WTC11 (cell line): ENCODE data around the gene C10orf95. TPM values are rescaled to one million over a fixed set of nuclear protein-coding genes. Genes with fewer than 3 reads are reported as not detected.

Source experiments
- ATAC-seq: fragments of 200-7000 bp; cut with Tn5 transposase; 2 replicates; pipeline ENCODE4 v1.10.0; 2021; ENCODE audit warnings: mild to moderate bottlenecking, moderate library complexity
- CTCF ChIA-PET: fragments of 300-600 bp; sonication (Branson Sonifier 250); formaldehyde crosslinking; loops from one replicate; lab custom pipeline; 2021; ENCODE audit warnings: antibody characterized with exemption; lab: Charles Lee
- POLR2A ChIA-PET: fragments of 350-600 bp; sonication (Branson Sonifier 250); formaldehyde crosslinking; loops from one replicate; lab custom pipeline; 2021; ENCODE audit warnings: antibody characterized with exemption; lab: Charles Lee
- DNase-seq: peaks from one replicate; pipeline ENCODE4 v3.0.0; 2021; ENCODE audit warnings: low spot score
- H3K27ac Mint-ChIP-seq: 2 replicates; pipeline ENCODE4 v1.8.0; 2021; ENCODE audit warnings: mixed read lengths
- H3K27me3 Mint-ChIP-seq: 2 replicates; pipeline ENCODE4 v1.8.0; 2021; ENCODE audit warnings: low read depth, mild to moderate bottlenecking, moderate library complexity, mixed read lengths
- H3K36me3 Mint-ChIP-seq: 2 replicates; pipeline ENCODE4 v1.8.0; 2021; ENCODE audit warnings: mixed read lengths
- H3K4me1 Mint-ChIP-seq: 2 replicates; pipeline ENCODE4 v1.8.0; 2022; ENCODE audit warnings: mixed read lengths
- H3K4me3 Mint-ChIP-seq: 2 replicates; pipeline ENCODE4 v1.8.0; 2021; ENCODE audit warnings: mild to moderate bottlenecking, moderate library complexity, mixed read lengths
- H3K9me3 Mint-ChIP-seq: 2 replicates; pipeline ENCODE4 v1.8.0; 2021; ENCODE audit warnings: mixed read lengths
- ATF2 ChIP-seq: sonication (generic); formaldehyde crosslinking; IDR thresholded peaks from 2 replicates; pipeline ENCODE4 v1.8.1; 2022; ENCODE audit warnings: low read depth, missing genetic modification reagents, borderline replicate concordance
- ELF4 ChIP-seq: sonication (generic); formaldehyde crosslinking; IDR thresholded peaks from 2 replicates; pipeline ENCODE4 v1.8.1; 2022; ENCODE audit warnings: low read depth, mild to moderate bottlenecking, moderate library complexity, missing genetic modification reagents
- NFE2L1 ChIP-seq: sonication (generic); formaldehyde crosslinking; IDR thresholded peaks from 2 replicates; pipeline ENCODE4 v1.8.1; 2023; ENCODE audit warnings: missing genetic modification reagents
- NR3C1 ChIP-seq: sonication (generic); formaldehyde crosslinking; conservative IDR thresholded peaks from 2 replicates; pipeline ENCODE4 v1.8.1; 2023; ENCODE audit warnings: low read depth, mild to moderate bottlenecking, missing genetic modification reagents
- OVOL2 ChIP-seq: fragments of 250-450 bp; sonication (Bioruptor Pico); IDR thresholded peaks from 2 replicates; pipeline ENCODE4 v1.9.0; 2021; ENCODE audit warnings: mild to moderate bottlenecking, borderline replicate concordance
- RELA ChIP-seq: sonication (generic); formaldehyde crosslinking; IDR thresholded peaks from 2 replicates; pipeline ENCODE4 v1.8.1; 2022; ENCODE audit warnings: missing genetic modification reagents, mild to moderate bottlenecking, borderline replicate concordance
- SP1 ChIP-seq: sonication (generic); formaldehyde crosslinking; conservative IDR thresholded peaks from 2 replicates; pipeline ENCODE4 v1.8.1; 2022; ENCODE audit warnings: missing genetic modification reagents
- ZMAT4 ChIP-seq: fragments of 250-450 bp; sonication (Bioruptor Pico); IDR thresholded peaks from 2 replicates; pipeline ENCODE4 v1.9.0; 2021; ENCODE audit warnings: mild to moderate bottlenecking
- ZNF281 ChIP-seq: sonication (generic); formaldehyde crosslinking; IDR thresholded peaks from 2 replicates; pipeline ENCODE4 v1.8.0; 2023; ENCODE audit warnings: mild to moderate bottlenecking, missing genetic modification reagents
- total RNA-seq: library from RNA; stranded (reverse); gene quantifications from 3 replicates; pipeline ENCODE4 v1.2.3, GENCODE V29; 2021
- TF ChIP-seq, protein P1 (sequence below): fragments of 250-450 bp; sonication (Bioruptor Pico); IDR thresholded peaks from 2 replicates; pipeline ENCODE4 v2.1.2; 2022; ENCODE audit warnings: mild to moderate bottlenecking, moderate library complexity
- TF ChIP-seq, protein P2 (sequence below): fragments of 200-600 bp; IDR thresholded peaks from 2 replicates; pipeline ENCODE4 v1.8.0; 2022; ENCODE audit warnings: antibody characterized with exemption
- TF ChIP-seq, protein P3 (sequence below): sonication (generic); formaldehyde crosslinking; IDR thresholded peaks from 2 replicates; pipeline ENCODE4 v1.8.0; 2022; ENCODE audit warnings: mild to moderate bottlenecking, missing genetic modification reagents

The C10orf95 gene
- total RNA-seq, 1 experiment from 2014 or later = 0.96 TPM

DNA sequence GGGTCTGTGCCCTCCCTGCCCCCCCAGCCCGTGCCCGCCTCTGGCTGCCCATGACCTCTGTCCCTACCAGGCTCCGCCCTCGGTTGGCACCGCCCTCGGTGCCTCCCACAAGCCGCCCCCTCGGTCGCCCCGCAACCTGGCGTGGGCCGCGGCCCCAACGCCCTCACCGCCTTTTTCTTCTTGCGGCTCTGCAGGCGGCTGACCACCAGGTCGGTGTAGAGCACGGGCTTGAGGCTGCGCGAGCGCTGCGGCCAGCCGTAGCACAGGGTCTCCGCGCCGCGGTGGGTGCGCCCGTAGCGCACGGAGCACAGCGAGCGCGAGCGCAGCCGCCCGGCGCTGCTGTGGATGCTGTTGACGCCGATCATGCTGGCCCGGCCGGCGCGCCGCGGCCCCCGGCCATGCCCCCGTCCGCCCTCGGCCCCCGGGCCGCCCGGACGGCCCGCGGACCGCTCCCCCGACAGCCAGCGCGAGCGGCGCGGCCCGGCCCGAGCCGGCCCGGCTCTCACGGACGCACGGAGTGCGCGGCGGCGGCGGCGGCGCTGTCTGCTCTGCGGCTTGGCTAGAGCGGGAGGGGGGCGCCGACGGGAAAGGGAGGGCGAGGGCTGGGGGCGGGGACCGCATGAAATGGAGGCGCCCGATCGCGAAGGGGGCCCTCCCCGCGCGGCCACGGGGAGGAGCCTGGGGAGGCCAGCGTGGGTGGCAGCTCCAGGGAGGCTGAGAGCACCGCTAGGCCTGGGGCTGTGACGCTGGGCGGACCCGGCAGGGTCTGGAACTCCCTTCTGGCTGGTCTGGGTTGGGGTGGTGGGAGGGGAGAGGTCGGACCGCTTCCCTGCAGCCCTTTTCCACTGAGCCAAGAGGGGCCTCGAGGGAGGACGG, 42.4 kb downstream of the C10orf95 start (continued):
- no peak for TF ChIP-seq ZNF281 (CRISPR knock-in tag)
- TF ChIP-seq NR3C1 (CRISPR knock-in tag) = no peak
- no peak for TF ChIP-seq ELF4 (CRISPR knock-in tag)
- TF ChIP-seq, protein P1, sequence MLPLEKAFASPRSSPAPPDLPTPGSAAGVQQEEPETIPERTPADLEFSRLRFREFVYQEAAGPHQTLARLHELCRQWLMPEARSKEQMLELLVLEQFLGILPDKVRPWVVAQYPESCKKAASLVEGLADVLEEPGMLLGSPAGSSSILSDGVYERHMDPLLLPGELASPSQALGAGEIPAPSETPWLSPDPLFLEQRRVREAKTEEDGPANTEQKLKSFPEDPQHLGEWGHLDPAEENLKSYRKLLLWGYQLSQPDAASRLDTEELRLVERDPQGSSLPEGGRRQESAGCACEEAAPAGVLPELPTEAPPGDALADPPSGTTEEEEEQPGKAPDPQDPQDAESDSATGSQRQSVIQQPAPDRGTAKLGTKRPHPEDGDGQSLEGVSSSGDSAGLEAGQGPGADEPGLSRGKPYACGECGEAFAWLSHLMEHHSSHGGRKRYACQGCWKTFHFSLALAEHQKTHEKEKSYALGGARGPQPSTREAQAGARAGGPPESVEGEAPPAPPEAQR (CRISPR knock-in tag) = no peak
- TF ChIP-seq RELA (CRISPR knock-in tag) = no peak
- TF ChIP-seq, protein P2, sequence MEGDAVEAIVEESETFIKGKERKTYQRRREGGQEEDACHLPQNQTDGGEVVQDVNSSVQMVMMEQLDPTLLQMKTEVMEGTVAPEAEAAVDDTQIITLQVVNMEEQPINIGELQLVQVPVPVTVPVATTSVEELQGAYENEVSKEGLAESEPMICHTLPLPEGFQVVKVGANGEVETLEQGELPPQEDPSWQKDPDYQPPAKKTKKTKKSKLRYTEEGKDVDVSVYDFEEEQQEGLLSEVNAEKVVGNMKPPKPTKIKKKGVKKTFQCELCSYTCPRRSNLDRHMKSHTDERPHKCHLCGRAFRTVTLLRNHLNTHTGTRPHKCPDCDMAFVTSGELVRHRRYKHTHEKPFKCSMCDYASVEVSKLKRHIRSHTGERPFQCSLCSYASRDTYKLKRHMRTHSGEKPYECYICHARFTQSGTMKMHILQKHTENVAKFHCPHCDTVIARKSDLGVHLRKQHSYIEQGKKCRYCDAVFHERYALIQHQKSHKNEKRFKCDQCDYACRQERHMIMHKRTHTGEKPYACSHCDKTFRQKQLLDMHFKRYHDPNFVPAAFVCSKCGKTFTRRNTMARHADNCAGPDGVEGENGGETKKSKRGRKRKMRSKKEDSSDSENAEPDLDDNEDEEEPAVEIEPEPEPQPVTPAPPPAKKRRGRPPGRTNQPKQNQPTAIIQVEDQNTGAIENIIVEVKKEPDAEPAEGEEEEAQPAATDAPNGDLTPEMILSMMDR = no peak

DNA sequence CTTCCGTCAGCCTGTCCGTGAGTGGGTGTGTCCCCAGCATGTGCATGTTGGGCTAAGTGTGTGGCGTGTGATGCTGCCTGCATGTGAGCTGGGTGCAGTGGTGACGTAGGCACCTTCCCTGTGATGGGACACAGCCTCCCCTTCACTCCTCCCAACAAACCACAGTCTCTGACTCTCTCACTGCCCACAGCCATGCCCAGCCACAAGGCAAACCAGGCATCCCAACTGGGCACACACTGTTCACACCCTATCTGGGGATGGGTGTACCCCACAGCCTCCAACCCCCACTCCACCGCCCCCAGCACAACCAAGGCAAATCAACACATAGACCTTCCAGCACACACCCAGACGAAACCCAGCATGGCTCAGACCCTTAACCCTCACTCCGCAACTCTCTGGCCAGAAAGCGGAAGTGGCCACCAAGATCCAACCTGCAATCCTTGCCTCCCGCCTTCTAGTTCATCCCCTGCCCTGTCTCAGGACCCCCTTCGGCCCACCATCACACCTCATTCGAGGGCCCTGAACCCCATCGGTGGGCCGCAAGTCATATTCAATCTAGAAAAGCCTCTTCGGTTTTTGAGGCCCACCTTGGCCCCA, 43.1 kb downstream of the C10orf95 start:
- Mint-ChIP-seq H3K27ac (no peak overlapping the region), H3K4me1 (peaks cover 29% of the 10 kb centered on the region)
- POLR2A ChIA-PET = no interaction called here
- TF ChIP-seq NFE2L1 (CRISPR knock-in tag) (0 out of 2 replicates have a peak, but pooled peaks have one; percentile 34), ATF2 (CRISPR knock-in tag) (no peak), SP1 (no peak), OVOL2 (CRISPR knock-in tag) (no peak), ZMAT4 (CRISPR knock-in tag) (no peak)
- TF ChIP-seq, protein P3, sequence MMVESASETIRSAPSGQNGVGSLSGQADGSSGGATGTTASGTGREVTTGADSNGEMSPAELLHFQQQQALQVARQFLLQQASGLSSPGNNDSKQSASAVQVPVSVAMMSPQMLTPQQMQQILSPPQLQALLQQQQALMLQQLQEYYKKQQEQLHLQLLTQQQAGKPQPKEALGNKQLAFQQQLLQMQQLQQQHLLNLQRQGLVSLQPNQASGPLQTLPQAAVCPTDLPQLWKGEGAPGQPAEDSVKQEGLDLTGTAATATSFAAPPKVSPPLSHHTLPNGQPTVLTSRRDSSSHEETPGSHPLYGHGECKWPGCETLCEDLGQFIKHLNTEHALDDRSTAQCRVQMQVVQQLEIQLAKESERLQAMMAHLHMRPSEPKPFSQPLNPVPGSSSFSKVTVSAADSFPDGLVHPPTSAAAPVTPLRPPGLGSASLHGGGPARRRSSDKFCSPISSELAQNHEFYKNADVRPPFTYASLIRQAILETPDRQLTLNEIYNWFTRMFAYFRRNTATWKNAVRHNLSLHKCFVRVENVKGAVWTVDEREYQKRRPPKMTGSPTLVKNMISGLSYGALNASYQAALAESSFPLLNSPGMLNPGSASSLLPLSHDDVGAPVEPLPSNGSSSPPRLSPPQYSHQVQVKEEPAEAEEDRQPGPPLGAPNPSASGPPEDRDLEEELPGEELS (CRISPR knock-in tag) = no peak
- TF ChIP-seq, all 79 proteins: peak for 1
- peak overlapping the region; percentile 44 for H3K4me3 Mint-ChIP-seq
- ATAC-seq (no peak), DNase-seq (no peak)
- H3K9me3 Mint-ChIP-seq = no peaks in the 10 kb centered on the region
- CTCF ChIA-PET = no interaction called here
- peaks cover 67% of the 10 kb centered on the region for H3K27me3 Mint-ChIP-seq
- H3K36me3 Mint-ChIP-seq = no peaks in the 10 kb centered on the region
